ENCODE results near the gene SLC6A13. TPM values are rescaled to one million over a fixed set of nuclear protein-coding genes. Genes with fewer than 3 reads are reported as not detected.

The SLC6A13 gene
- total and polyA plus RNA-seq, 7 donors, result 0.10 to 0.55 TPM; not detected in 5

GRCh38 chr12:186006-186625 is 76.5 kb downstream of the SLC6A13 start:
- WGBS, 2 donors, result 79 to 81% methylated on average over 11 of the region's 11 CpGs
- DNase-seq, result no peak
- Histone ChIP-seq H3K36me3 (no peaks in the 10 kb centered on the region), H3K9me3 (no peaks in the 10 kb centered on the region), H3K4me3 (no peak overlapping the region), H3K27ac (no peak overlapping the region), H3K4me1 (peaks cover 0 to 13% (median 8%) of the 10 kb centered on the region in 4 donors), H3K27me3 (peaks cover 0 to 4% (median 0%) of the 10 kb centered on the region in 3 donors)
- intact Hi-C loops (cut with DNase I), result no loop called here
- TF ChIP-seq POLR2A (IDR thresholded peaks at IDR 0.05) (no peak), EP300 (IDR thresholded peaks at IDR 0.05) (no peak), POLR2AphosphoS5 (IDR thresholded peaks at IDR 0.05) (no peak), CTCF (IDR thresholded peaks at IDR 0.05) (no peak)

- 69 to 82% methylated on average over 8 of the region's 8 CpGs for WGBS, 2 donors
- intact Hi-C loops (cut with DNase I), result no loop called here
- H3K36me3 ChIP-seq, result no peaks in the 10 kb centered on the region
- peaks cover 0 to 13% (median 8%) of the 10 kb centered on the region in 4 donors for H3K4me1 ChIP-seq
- TF ChIP-seq POLR2AphosphoS5 (IDR thresholded peaks at IDR 0.05), result no peak
- no peak for TF ChIP-seq CTCF (IDR thresholded peaks at IDR 0.05)
- TF ChIP-seq POLR2A (IDR thresholded peaks at IDR 0.05), result no peak
- TF ChIP-seq EP300 (IDR thresholded peaks at IDR 0.05), result no peak
- no peak overlapping the region for H3K27ac ChIP-seq
- H3K27me3 ChIP-seq, result peaks cover 0 to 4% (median 0%) of the 10 kb centered on the region in 3 donors
- DNase-seq, result no peak
- no peak overlapping the region for H3K4me3 ChIP-seq
- H3K9me3 ChIP-seq, result no peaks in the 10 kb centered on the region
Measured at GRCh38 chr12:185576-185955, 77.1 kb downstream of the SLC6A13 start.

GRCh38 chr12:184811-185575 is 77.6 kb downstream of the SLC6A13 start:
- peaks cover 0 to 4% (median 0%) of the 10 kb centered on the region in 3 donors for H3K27me3 ChIP-seq
- peaks cover 0 to 13% (median 8%) of the 10 kb centered on the region in 4 donors for H3K4me1 ChIP-seq
- H3K36me3 ChIP-seq, result no peaks in the 10 kb centered on the region
- DNase-seq, result no peak
- no peak overlapping the region for H3K4me3 ChIP-seq
- H3K9me3 ChIP-seq, result no peaks in the 10 kb centered on the region
- no peak overlapping the region for H3K27ac ChIP-seq
- 67 to 69% methylated on average over 13 of the region's 13 CpGs for WGBS, 2 donors
- TF ChIP-seq POLR2AphosphoS5 (IDR thresholded peaks at IDR 0.05) (no peak), CTCF (IDR thresholded peaks at IDR 0.05) (no peak), POLR2A (IDR thresholded peaks at IDR 0.05) (no peak), EP300 (IDR thresholded peaks at IDR 0.05) (no peak)
- intact Hi-C loops (cut with DNase I), result no loop called here

GRCh38 chr12:182381-182892 is 80.2 kb downstream of the SLC6A13 start:
- Histone ChIP-seq H3K4me3 (no peak overlapping the region), H3K27me3 (peaks cover 0 to 6% (median 0%) of the 10 kb centered on the region in 3 donors), H3K27ac (no peak overlapping the region), H3K4me1 (no peaks in the 10 kb centered on the region), H3K36me3 (no peaks in the 10 kb centered on the region), H3K9me3 (no peaks in the 10 kb centered on the region)
- intact Hi-C loops (cut with DNase I), result no loop called here
- WGBS, 2 donors, result 70 to 74% methylated on average over 10 of the region's 10 CpGs
- no peak for DNase-seq
- TF ChIP-seq POLR2AphosphoS5 (IDR thresholded peaks at IDR 0.05) (no peak), EP300 (IDR thresholded peaks at IDR 0.05) (no peak), POLR2A (IDR thresholded peaks at IDR 0.05) (no peak), CTCF (IDR thresholded peaks at IDR 0.05) (no peak)
